Measurements from ENCODE around the gene PHAF1. TPM values are rescaled to one million over a fixed set of nuclear protein-coding genes. Genes with fewer than 3 reads are reported as not detected.

PHAF1 gene
- total and polyA plus RNA-seq, 2 of the 13 experiments (the other 11 are each of a cell fraction or from before 2014, with no cell fraction given), result 48.3 to 174 TPM

- TF ChIP-seq, protein P1, sequence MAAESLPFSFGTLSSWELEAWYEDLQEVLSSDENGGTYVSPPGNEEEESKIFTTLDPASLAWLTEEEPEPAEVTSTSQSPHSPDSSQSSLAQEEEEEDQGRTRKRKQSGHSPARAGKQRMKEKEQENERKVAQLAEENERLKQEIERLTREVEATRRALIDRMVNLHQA (CRISPR knock-in tag; IDR thresholded peaks at IDR 0.05), result no peak
- no peak for TF ChIP-seq TBX3 (IDR thresholded peaks at IDR 0.05; ENCODE audit: borderline replicate concordance)
- TF ChIP-seq, protein P2, sequence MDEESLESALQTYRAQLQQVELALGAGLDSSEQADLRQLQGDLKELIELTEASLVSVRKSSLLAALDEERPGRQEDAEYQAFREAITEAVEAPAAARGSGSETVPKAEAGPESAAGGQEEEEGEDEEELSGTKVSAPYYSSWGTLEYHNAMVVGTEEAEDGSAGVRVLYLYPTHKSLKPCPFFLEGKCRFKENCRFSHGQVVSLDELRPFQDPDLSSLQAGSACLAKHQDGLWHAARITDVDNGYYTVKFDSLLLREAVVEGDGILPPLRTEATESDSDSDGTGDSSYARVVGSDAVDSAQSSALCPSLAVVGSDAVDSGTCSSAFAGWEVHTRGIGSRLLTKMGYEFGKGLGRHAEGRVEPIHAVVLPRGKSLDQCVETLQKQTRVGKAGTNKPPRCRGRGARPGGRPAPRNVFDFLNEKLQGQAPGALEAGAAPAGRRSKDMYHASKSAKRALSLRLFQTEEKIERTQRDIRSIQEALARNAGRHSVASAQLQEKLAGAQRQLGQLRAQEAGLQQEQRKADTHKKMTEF (CRISPR knock-in tag; IDR thresholded peaks at IDR 0.05), result no peak
- TF ChIP-seq, protein P3, sequence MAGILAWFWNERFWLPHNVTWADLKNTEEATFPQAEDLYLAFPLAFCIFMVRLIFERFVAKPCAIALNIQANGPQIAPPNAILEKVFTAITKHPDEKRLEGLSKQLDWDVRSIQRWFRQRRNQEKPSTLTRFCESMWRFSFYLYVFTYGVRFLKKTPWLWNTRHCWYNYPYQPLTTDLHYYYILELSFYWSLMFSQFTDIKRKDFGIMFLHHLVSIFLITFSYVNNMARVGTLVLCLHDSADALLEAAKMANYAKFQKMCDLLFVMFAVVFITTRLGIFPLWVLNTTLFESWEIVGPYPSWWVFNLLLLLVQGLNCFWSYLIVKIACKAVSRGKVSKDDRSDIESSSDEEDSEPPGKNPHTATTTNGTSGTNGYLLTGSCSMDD (CRISPR knock-in tag; IDR thresholded peaks at IDR 0.05), result no peak
- TF ChIP-seq KDM2A (CRISPR knock-in tag; IDR thresholded peaks at IDR 0.05; ENCODE audit: borderline replicate concordance, low read depth), result no peak
- no peak for TF ChIP-seq ZBED4 (CRISPR knock-in tag; IDR thresholded peaks at IDR 0.05; ENCODE audit: borderline replicate concordance)
- TF ChIP-seq IRF2 (CRISPR knock-in tag; IDR thresholded peaks at IDR 0.05), result no peak
- no peak for TF ChIP-seq ZNF329 (CRISPR knock-in tag; IDR thresholded peaks at IDR 0.05; ENCODE audit: low read depth)
- TF ChIP-seq PAF1 (CRISPR knock-in tag; IDR thresholded peaks at IDR 0.05), result no peak
- TF ChIP-seq ZNF780A (CRISPR knock-in tag; IDR thresholded peaks at IDR 0.05), result no peak
- TF ChIP-seq ZNF17 (CRISPR knock-in tag; IDR thresholded peaks at IDR 0.05), result no peak
- no peak for TF ChIP-seq ZBTB1 (CRISPR knock-in tag; IDR thresholded peaks at IDR 0.05; ENCODE audit: borderline replicate concordance)
- TF ChIP-seq ZNF781 (CRISPR knock-in tag; IDR thresholded peaks at IDR 0.05; ENCODE audit: borderline replicate concordance, not compliant biosample characterization), result no peak
- TF ChIP-seq ZNF792 (CRISPR knock-in tag; IDR thresholded peaks at IDR 0.05), result no peak
- no peak for TF ChIP-seq PRDM10 (CRISPR knock-in tag; IDR thresholded peaks at IDR 0.05; ENCODE audit: low read depth)
- no peak for TF ChIP-seq HOXA7 (CRISPR knock-in tag; IDR thresholded peaks at IDR 0.05)
- no peak for TF ChIP-seq CC2D1A (CRISPR knock-in tag; IDR thresholded peaks at IDR 0.05)
- TF ChIP-seq CTCF (CRISPR knock-in tag; IDR thresholded peaks at IDR 0.05), result no peak
Measured at GRCh38 chr16:67192781-67193361, 83.1 kb downstream of the PHAF1 start (continued).

All from HepG2 (cell line).